Ovary (tissue), 9 donors: ENCODE measurements around the gene MBD4. TPM values are rescaled to one million over a fixed set of nuclear protein-coding genes. Genes with fewer than 3 reads are reported as not detected.

Source experiments
- DNase-seq, 5 donors: peaks; one replicate each; pipeline ENCODE4 v3.0.0-alpha.2; 2019 to 2020
- H3K27ac ChIP-seq, 2 donors: fragments of 200-600 bp; one replicate each; pipeline versions ENCODE4 v1.5.1 to v1.8.0; 2019 to 2022
- H3K27me3 ChIP-seq: fragments of 200-600 bp; one replicate; pipeline ENCODE4 v1.8.0; 2022
- H3K36me3 ChIP-seq: fragments of 200-600 bp; sonication (generic); one replicate; pipeline ENCODE4 v1.5.1; 2019
- H3K4me1 ChIP-seq: one replicate; pipeline ENCODE4 v1.8.1; 2013; ENCODE audit warnings: mild to moderate bottlenecking, moderate library complexity; ENCODE audit not compliant: insufficient read depth
- H3K4me3 ChIP-seq: fragments of 200-600 bp; sonication (generic); one replicate; pipeline ENCODE4 v1.5.1; 2017
- H3K9me3 ChIP-seq, 2 donors: fragments of 200-600 bp in 1 of 2; sonication (generic) in 1 of 2; one replicate each; pipeline versions ENCODE4 v1.5.1 to v1.8.1; 2013 to 2019; ENCODE audit warnings: mild to moderate bottlenecking in 1 of 2, moderate library complexity in 1 of 2
- CTCF ChIP-seq, 3 donors: fragments of 450-650 bp in 2 of 3; fragments of 200-600 bp in 1 of 3; IDR thresholded peaks; one replicate each; pipeline versions ENCODE4 v1.5.1 to v1.8.0; 2016 to 2022; ENCODE audit warnings: antibody characterized with exemption in 3 of 3, mild to moderate bottlenecking in 1 of 3
- EP300 ChIP-seq: sonication (generic); formaldehyde crosslinking; IDR thresholded peaks from one replicate; pipeline ENCODE4 v1.6.1; 2017; ENCODE audit warnings: antibody characterized with exemption
- POLR2A ChIP-seq: fragments of 450-650 bp; IDR thresholded peaks from one replicate; pipeline ENCODE4 v1.6.1; 2017; ENCODE audit warnings: antibody characterized with exemption, mild to moderate bottlenecking, moderate library complexity
- WGBS, 3 donors: extraction: QIAGEN DNeasy Blood & Tissue Kit in 1 of 3; methylation state at CpG; one replicate each; pipeline versions ENCODE4 v1.1.5 to v1.1.7; 2013 to 2017; 5-methylcytosine and 5-hydroxymethylcytosine counted together
- intact Hi-C, 4 donors: fragments of 100-400 bp; cut with DNase I; formaldehyde crosslinking; loops; one replicate each; pipeline versions ENCODE4 v1.11.0 to v1.15.1; 2022 to 2023
- polyA plus RNA-seq, 2 donors: library from polyadenylated mRNA; stranded (reverse); fragments of 200-250 nt in 1 of 2; fragments of 350-450 nt in 1 of 2; fragmentation: Illumina TruSeq in 1 of 2; extraction: RNeasy Lipid Tissue Mini Kit (QIAGEN cat#74804) in 1 of 2; gene quantifications; one replicate each; pipeline ENCODE4 v1.2.3, GENCODE V29; 2013 to 2014
- total RNA-seq, 7 donors: library from RNA; depleted of rRNA in 2 of 7; stranded (reverse); fragments of >200 nt in 2 of 7; fragmentation: NEBNext Ultra II Directional in 3 of 7; extraction: Animal tissue kit (Norgen Biotek cat#: 25700) in 3 of 7; gene quantifications; one replicate each; pipeline versions ENCODE4 v1.1.0 to v1.2.4, GENCODE V29; 2016 to 2023
- donor health status: DM: no; HTN: no; CAD: no; lungs with moderate emphysema.
- donor health status: DM: no; HTN: no; CAD: no.
- donor health status: Bipolar disorder and iron deficiency.
- donor health status: DM: yes; HTN: yes; CAD: no.
- donor health status: DM: no; HTN: no; CAD: no.
- donor health status: DM: yes; HTN: yes; CAD: no.

MBD4 gene
- total and polyA plus RNA-seq, 9 donors: 19.5 to 60.0 (median 29.2) TPM

- no peak overlapping the region for H3K4me3 ChIP-seq
- no peaks in the 10 kb centered on the region for H3K4me1 ChIP-seq
- WGBS, 3 donors: 92 to 95% (median 93%) methylated on average over 1 of the region's 1 CpG
- no peaks in the 10 kb centered on the region for H3K27me3 ChIP-seq
- H3K9me3 ChIP-seq: no peaks in the 10 kb centered on the region
- H3K27ac ChIP-seq: no peak overlapping the region
- H3K36me3 ChIP-seq: no peaks in the 10 kb centered on the region
- intact Hi-C loops: no loop called here
- DNase-seq: no peak
- TF ChIP-seq CTCF (IDR thresholded peaks at IDR 0.05) (no peak), POLR2A (no peak), EP300 (no peak)
Measured at GRCh38 chr3:129461022-129461421, 21.3 kb upstream of the MBD4 start.

GRCh38 chr3:129460572-129460971, 20.8 kb upstream of the MBD4 start:
- Histone ChIP-seq H3K36me3 (no peaks in the 10 kb centered on the region), H3K9me3 (no peaks in the 10 kb centered on the region), H3K4me1 (no peaks in the 10 kb centered on the region), H3K27ac (no peak overlapping the region), H3K4me3 (no peak overlapping the region), H3K27me3 (no peaks in the 10 kb centered on the region)
- no peak for TF ChIP-seq CTCF (IDR thresholded peaks at IDR 0.05)
- TF ChIP-seq POLR2A: no peak
- no peak for TF ChIP-seq EP300
- intact Hi-C loops: no loop called here
- no peak for DNase-seq
- WGBS, 3 donors: 90 to 98% (median 98%) methylated on average over 2 of the region's 2 CpGs

- Histone ChIP-seq H3K36me3 (no peaks in the 10 kb centered on the region), H3K4me3 (no peak overlapping the region)
- intact Hi-C loops: no loop called here
Measured at GRCh38 chr3:129460155-129460554, 20.4 kb upstream of the MBD4 start.

GRCh38 chr3:129453732-129454131, 14.0 kb upstream of the MBD4 start:
- no peak overlapping the region for H3K27ac ChIP-seq
- intact Hi-C loops: no loop called here
- no peaks in the 10 kb centered on the region for H3K4me1 ChIP-seq
- no peaks in the 10 kb centered on the region for H3K27me3 ChIP-seq
- DNase-seq: no peak
- no peak overlapping the region for H3K4me3 ChIP-seq
- H3K36me3 ChIP-seq: no peaks in the 10 kb centered on the region
- TF ChIP-seq POLR2A (no peak), EP300 (no peak), CTCF (IDR thresholded peaks at IDR 0.05) (no peak)
- no peaks in the 10 kb centered on the region for H3K9me3 ChIP-seq
- WGBS, 3 donors: 43 to 51% (median 47%) methylated on average over 1 of the region's 1 CpG

More at GRCh38 chr3:129460155-129460554, 20.4 kb upstream of the MBD4 start:
- 95 to 97% (median 96%) methylated on average over 3 of the region's 3 CpGs for WGBS, 3 donors
- H3K4me1 ChIP-seq: no peaks in the 10 kb centered on the region
- H3K27me3 ChIP-seq: no peaks in the 10 kb centered on the region
- H3K9me3 ChIP-seq: no peaks in the 10 kb centered on the region
- no peak overlapping the region for H3K27ac ChIP-seq
- no peak for DNase-seq
- TF ChIP-seq EP300 (no peak), CTCF (IDR thresholded peaks at IDR 0.05) (no peak), POLR2A (no peak)
